Uterus (tissue), 2 donors: ENCODE measurements around the gene ADCY9.

ENCODE experiments used
- POLR2A ChIP-seq, 2 donors: fragments of 450-650 bp; IDR thresholded peaks; one replicate each; pipeline ENCODE4 v1.6.1; 2016; ENCODE audit warnings: antibody characterized with exemption in 2 of 2, mild to moderate bottlenecking in 1 of 2, moderate library complexity in 1 of 2
- TF ChIP-seq, protein P1 (sequence below), 4 experiments: fragments of 200-600 bp in 2 of 4; fragments of 450-650 bp in 2 of 4; sonication (generic) in 2 of 4; IDR thresholded peaks; one replicate each; pipeline ENCODE4 v1.5.1; 2016 to 2019; ENCODE audit warnings: antibody characterized with exemption in 4 of 4, mild to moderate bottlenecking in 2 of 4, moderate library complexity in 1 of 4

DNA sequence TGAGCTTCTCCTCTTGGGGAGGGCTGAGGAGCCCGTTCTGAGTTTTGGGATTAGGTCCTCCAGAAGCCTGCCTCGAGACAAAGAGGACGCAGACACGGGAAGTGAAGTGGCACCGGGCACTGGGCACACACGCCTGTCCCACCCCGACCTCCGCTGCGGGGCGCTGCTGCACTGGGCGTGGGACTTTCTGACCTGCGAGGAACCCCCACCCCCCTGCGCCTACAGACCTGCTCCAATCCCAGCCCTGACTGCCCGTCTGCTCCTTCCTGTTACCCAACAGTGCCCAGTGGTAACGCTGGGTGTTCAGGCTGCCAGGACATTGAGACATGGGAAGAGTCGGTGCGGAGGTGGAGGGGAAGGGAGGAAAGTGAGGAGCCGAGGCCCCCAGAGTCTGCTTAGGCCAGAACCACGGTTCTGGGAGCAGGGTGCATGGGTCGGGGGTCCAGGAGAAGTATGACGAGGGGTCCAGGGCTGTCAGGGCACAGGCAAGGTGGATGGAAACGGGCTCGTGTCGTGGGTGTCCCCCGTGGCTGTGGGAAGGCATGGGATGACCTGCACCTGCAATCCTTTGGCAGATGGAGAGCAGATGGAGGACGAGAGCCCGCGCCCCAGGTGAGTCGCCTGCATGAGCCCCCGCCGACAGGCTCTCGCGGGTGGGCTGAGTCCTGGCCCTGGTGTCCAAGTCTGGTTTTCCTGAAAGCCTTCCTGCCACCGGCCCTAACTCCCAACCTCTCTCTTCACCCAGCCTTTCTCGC lies 123.8 kb downstream of the ADCY9 start:
- no peak for TF ChIP-seq POLR2A (IDR thresholded peaks at IDR 0.05)
- TF ChIP-seq, protein P1, sequence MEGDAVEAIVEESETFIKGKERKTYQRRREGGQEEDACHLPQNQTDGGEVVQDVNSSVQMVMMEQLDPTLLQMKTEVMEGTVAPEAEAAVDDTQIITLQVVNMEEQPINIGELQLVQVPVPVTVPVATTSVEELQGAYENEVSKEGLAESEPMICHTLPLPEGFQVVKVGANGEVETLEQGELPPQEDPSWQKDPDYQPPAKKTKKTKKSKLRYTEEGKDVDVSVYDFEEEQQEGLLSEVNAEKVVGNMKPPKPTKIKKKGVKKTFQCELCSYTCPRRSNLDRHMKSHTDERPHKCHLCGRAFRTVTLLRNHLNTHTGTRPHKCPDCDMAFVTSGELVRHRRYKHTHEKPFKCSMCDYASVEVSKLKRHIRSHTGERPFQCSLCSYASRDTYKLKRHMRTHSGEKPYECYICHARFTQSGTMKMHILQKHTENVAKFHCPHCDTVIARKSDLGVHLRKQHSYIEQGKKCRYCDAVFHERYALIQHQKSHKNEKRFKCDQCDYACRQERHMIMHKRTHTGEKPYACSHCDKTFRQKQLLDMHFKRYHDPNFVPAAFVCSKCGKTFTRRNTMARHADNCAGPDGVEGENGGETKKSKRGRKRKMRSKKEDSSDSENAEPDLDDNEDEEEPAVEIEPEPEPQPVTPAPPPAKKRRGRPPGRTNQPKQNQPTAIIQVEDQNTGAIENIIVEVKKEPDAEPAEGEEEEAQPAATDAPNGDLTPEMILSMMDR (IDR thresholded peaks at IDR 0.05) = no peak
